Measurements from ENCODE around the gene WDR74. TPM values are rescaled to one million over a fixed set of nuclear protein-coding genes. Genes with fewer than 3 reads are reported as not detected.
"Not testable (repeated sequence)": the region's sequence is repeated elsewhere in the genome, so short reads cannot be mapped to it uniquely, and the experiment has no call there.

The WDR74 gene
- total RNA-seq, 2 donors from 2014 or later: 44.6 to 48.1 TPM

GRCh38 chr11:62844154-62844553, 4.8 kb upstream of the WDR74 start:
- Histone ChIP-seq H3K27ac (ENCODE audit: low read depth, low read length) (no peak overlapping the region), H3K9ac (ENCODE audit: extremely low read depth, low read length, poor library complexity, severe bottlenecking) (no peak overlapping the region), H3K4me1 (ENCODE audit: control insufficient read depth, insufficient read depth, low read length) (no peaks in the 10 kb centered on the region), H3K4me3 (ENCODE audit: low read length) (no peak overlapping the region), H3K36me3 (ENCODE audit: control insufficient read depth, insufficient read depth, low read length) (no peaks in the 10 kb centered on the region), H3K9me3 (ENCODE audit: control insufficient read depth, low read length) (peaks cover 8% of the 10 kb centered on the region), H3K27me3 (ENCODE audit: control insufficient read depth, insufficient read depth, low read length, poor library complexity, severe bottlenecking) (no peaks in the 10 kb centered on the region)
- Mint-ChIP-seq H3K27ac (no peak overlapping the region), H3K36me3 (ENCODE audit: low read depth) (no peaks in the 10 kb centered on the region), H3K4me3 (no peak overlapping the region), H3K27me3 (ENCODE audit: insufficient read depth) (no peaks in the 10 kb centered on the region), H3K4me1 (peaks cover 3% of the 10 kb centered on the region), H3K9me3 (peaks cover 16% of the 10 kb centered on the region)
- no peak for DNase-seq
- WGBS, 2 experiments (ENCODE audit: insufficient coverage in 1 of 2, insufficient read length in 1 of 2): 91 to 94% methylated on average over 2 to 3 of the region's 3 CpGs
- TF ChIP-seq CTCF (conservative IDR thresholded peaks at IDR 0.05): no peak

DNA sequence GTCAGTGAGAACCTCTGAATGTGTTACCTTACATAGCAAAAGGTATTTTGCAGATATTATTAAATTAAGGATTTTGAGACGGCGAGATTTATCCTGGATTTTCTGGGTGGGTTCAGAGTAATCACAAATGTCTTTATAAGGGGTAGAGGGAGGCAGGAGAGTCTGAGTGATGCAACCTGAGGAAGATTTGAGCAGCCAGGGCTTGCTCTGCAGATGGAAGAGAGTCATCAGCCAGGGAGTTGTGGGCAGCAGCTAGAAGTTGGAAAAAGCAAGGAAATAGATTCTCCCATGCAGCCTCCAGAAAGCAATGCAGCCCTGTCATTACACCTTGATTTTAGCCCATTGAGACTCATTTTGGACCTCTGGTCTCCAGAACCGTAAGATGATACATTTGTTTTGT, 4.1 kb upstream of the WDR74 start:
- Histone ChIP-seq H3K27ac (ENCODE audit: low read depth, low read length) (no peak overlapping the region), H3K4me1 (ENCODE audit: control insufficient read depth, insufficient read depth, low read length) (no peaks in the 10 kb centered on the region), H3K9me3 (ENCODE audit: control insufficient read depth, low read length) (peaks cover 8% of the 10 kb centered on the region), H3K4me3 (ENCODE audit: low read length) (no peak overlapping the region), H3K9ac (ENCODE audit: extremely low read depth, low read length, poor library complexity, severe bottlenecking) (no peak overlapping the region), H3K27me3 (ENCODE audit: control insufficient read depth, insufficient read depth, low read length, poor library complexity, severe bottlenecking) (no peaks in the 10 kb centered on the region), H3K36me3 (ENCODE audit: control insufficient read depth, insufficient read depth, low read length) (no peaks in the 10 kb centered on the region)
- Mint-ChIP-seq H3K27me3 (ENCODE audit: insufficient read depth) (no peaks in the 10 kb centered on the region), H3K9me3 (peaks cover 16% of the 10 kb centered on the region), H3K36me3 (ENCODE audit: low read depth) (peaks cover 2% of the 10 kb centered on the region), H3K4me3 (no peak overlapping the region), H3K27ac (peak overlapping the region; percentile 69), H3K4me1 (peaks cover 6% of the 10 kb centered on the region)
- no peak for DNase-seq
- TF ChIP-seq CTCF (conservative IDR thresholded peaks at IDR 0.05): no peak
- WGBS, 2 experiments (ENCODE audit: insufficient coverage in 1 of 2, insufficient read length in 1 of 2): 91 to 100% methylated on average over 3 of the region's 3 CpGs

- peaks cover 15% of the 10 kb centered on the region for H3K9me3 Mint-ChIP-seq
- not testable (repeated sequence) for H3K4me3 Mint-ChIP-seq; H3K27me3 ChIP-seq (ENCODE audit: control insufficient read depth, insufficient read depth, low read length, poor library complexity, severe bottlenecking); DNase-seq; H3K4me1 Mint-ChIP-seq; H3K4me1 ChIP-seq (ENCODE audit: control insufficient read depth, insufficient read depth, low read length); H3K9me3 ChIP-seq (ENCODE audit: control insufficient read depth, low read length); H3K27me3 Mint-ChIP-seq (ENCODE audit: insufficient read depth); H3K36me3 ChIP-seq (ENCODE audit: control insufficient read depth, insufficient read depth, low read length); H3K36me3 Mint-ChIP-seq (ENCODE audit: low read depth); H3K27ac Mint-ChIP-seq
- peak overlapping the region; percentile 76 for H3K4me3 ChIP-seq (ENCODE audit: low read length)
- peak overlapping the region; percentile 100 for H3K27ac ChIP-seq (ENCODE audit: low read depth, low read length)
- 87 to 98% methylated on average over 5 to 9 of the region's 9 CpGs for WGBS, 2 experiments (ENCODE audit: insufficient coverage in 1 of 2, insufficient read length in 1 of 2)
- peak overlapping the region; percentile 91 for H3K9ac ChIP-seq (ENCODE audit: extremely low read depth, low read length, poor library complexity, severe bottlenecking)
Observed at GRCh38 chr11:62842891-62843290, 3.5 kb upstream of the WDR74 start.

- Mint-ChIP-seq H3K27ac (no peak overlapping the region), H3K27me3 (ENCODE audit: insufficient read depth) (no peaks in the 10 kb centered on the region), H3K9me3 (peaks cover 12% of the 10 kb centered on the region), H3K36me3 (ENCODE audit: low read depth) (peaks cover 7% of the 10 kb centered on the region), H3K4me1 (peaks cover 6% of the 10 kb centered on the region), H3K4me3 (no peak overlapping the region)
- Histone ChIP-seq H3K9me3 (ENCODE audit: control insufficient read depth, low read length) (peaks cover 7% of the 10 kb centered on the region), H3K27ac (ENCODE audit: low read depth, low read length) (peak overlapping the region; percentile 100), H3K9ac (ENCODE audit: extremely low read depth, low read length, poor library complexity, severe bottlenecking) (peak overlapping the region; percentile 91), H3K36me3 (ENCODE audit: control insufficient read depth, insufficient read depth, low read length) (peaks cover 7% of the 10 kb centered on the region), H3K4me1 (ENCODE audit: control insufficient read depth, insufficient read depth, low read length) (no peaks in the 10 kb centered on the region), H3K27me3 (ENCODE audit: control insufficient read depth, insufficient read depth, low read length, poor library complexity, severe bottlenecking) (no peaks in the 10 kb centered on the region), H3K4me3 (ENCODE audit: low read length) (peak overlapping the region; percentile 76)
- WGBS, 2 experiments (ENCODE audit: insufficient coverage in 1 of 2, insufficient read length in 1 of 2): 10% methylated on average over 20 to 30 of the region's 30 CpGs
- DNase-seq: peak; percentile 95
- TF ChIP-seq CTCF (conservative IDR thresholded peaks at IDR 0.05): no peak
Observed at GRCh38 chr11:62842171-62842741, 2.9 kb upstream of the WDR74 start.

Data from endodermal cell (in vitro differentiated cells).